Fibroblast of gingiva (primary cell): Measurements from ENCODE around the gene SUGCT.
A peak's percentile ranks its signal among the peaks of the same experiment; 100 is the strongest.
"Not testable (repeated sequence)": the region's sequence is repeated elsewhere in the genome, so short reads cannot be mapped to it uniquely, and the experiment has no call there.

Experiments
- DNase-seq: peaks from one replicate; pipeline ENCODE4 v3.0.0-alpha.2; 2011; ENCODE audit warnings: low read depth

Gene SUGCT

DNA sequence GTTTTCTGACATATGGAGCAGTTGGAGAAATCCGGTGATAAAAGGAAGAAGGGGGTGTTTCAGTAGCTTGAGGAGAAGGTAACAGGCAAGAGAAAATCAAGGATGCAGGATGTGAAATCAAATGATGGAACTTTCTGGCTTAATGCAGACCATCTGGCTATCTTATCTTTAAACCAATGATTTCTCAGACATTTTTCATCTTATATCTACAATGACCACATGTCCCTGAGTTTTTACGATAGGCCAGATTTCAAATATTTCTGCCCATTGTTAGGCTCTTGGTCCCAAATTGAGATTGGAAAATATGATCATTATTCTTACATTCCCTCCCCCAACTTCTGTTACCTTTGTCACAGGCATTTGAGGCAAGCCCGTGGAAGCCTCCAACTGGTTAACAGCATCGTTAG, 486.8 kb downstream of the SUGCT start:
- no peak for DNase-seq

DNA sequence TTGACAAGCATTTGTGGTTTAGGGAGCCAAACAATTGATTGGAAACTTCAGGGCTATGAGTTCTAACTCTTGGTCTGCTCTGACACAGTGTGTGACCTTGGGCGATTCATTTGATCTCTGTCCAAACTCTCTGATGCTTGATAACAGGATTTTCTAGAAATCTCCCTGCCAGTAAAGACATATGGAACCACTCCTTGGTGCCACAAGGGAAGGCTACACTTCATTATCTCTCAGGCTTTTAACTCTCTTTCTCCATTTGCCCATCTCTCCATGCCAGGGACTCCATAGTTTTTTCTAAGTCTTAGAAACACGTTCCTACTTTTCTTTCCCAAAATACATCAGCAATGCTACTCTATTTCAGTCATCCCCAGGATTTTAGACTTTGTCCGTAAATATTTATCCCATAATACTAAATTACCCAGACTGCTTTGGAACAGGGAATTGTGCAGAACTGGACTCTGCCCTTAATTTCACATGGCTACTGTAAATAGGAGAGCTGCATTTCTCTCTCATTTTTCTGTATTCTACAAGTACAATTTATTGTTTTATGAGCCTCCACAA, 488.2 kb downstream of the SUGCT start:
- no peak for DNase-seq

DNA sequence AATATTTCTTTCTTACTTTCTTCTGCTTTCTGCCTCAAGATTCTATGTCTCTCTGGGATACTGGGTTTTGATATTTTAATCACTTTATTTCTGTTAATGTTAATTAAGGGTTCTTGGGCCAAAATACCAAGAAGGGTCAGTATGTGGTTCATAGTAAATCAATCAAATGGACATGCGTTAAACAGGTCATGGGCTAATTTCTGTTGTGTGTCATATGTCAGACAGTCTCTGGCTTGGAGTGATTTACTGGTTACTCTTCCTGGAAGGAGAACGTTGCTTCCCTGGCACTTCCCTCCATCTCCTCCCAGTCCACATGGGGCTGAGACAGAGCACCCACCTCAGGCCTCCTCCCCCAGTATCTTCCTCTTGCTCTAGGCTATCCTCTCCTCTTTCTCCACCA, 489.1 kb downstream of the SUGCT start:
- no peak for DNase-seq

DNA sequence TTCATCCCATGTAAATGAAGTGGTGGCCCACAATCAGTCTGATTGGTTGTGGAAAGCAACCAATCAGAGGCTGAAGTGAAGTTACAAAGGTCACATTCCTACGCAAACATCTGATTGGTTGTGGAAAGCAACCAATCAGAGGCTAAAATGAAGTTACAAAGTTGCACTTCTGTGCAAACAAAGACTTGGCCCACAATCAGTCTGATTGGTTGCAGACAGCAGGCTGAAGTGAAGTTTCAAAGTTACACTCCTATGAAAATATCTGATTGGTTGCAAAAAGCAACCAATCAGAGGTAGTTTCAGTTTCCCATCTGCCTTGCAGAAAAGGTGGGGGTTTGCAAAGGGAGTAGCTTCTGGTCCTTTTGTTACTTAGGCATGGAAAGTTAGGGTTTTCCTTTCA, 492.6 kb downstream of the SUGCT start:
- DNase-seq, result not testable (repeated sequence)

DNA sequence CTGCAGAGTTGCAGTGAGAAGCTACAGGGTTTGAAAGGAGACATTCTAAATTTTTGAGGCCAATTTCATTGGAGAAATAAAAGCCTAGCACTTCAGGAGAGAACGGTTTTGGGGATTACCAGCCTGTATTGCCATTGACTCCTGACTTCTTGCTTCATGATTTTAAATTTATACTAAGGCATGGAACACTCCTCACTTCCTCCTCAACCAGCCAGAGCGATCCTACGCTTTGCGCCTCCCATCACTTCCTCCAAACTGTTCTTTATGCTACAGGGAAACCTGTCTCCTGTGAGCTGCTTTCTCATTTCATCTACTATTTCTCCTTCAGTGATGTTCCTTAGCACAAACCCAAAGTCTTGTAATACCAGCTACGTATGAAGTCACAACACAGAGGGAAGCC, 495.1 kb downstream of the SUGCT start:
- DNase-seq, result no peak

DNA sequence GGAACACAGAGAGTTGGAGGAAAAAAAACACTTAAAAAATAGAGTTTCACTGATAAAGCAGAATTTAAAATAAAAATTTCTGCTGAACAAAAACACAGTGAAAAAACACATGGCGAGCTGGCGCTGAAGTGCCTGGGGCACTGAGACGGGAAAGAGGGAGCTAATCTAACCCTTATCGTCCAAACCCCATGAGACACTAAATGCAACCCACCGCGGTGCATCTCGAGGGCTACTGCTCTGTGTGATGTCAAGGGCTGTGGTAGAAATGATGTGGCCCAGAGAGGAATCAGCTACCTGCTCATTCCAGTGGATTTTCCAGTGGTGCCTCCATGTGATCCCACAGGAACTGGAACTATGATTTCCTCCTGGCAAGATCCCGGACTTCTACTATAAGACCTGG, 499.3 kb downstream of the SUGCT start:
- DNase-seq, result no peak

DNA sequence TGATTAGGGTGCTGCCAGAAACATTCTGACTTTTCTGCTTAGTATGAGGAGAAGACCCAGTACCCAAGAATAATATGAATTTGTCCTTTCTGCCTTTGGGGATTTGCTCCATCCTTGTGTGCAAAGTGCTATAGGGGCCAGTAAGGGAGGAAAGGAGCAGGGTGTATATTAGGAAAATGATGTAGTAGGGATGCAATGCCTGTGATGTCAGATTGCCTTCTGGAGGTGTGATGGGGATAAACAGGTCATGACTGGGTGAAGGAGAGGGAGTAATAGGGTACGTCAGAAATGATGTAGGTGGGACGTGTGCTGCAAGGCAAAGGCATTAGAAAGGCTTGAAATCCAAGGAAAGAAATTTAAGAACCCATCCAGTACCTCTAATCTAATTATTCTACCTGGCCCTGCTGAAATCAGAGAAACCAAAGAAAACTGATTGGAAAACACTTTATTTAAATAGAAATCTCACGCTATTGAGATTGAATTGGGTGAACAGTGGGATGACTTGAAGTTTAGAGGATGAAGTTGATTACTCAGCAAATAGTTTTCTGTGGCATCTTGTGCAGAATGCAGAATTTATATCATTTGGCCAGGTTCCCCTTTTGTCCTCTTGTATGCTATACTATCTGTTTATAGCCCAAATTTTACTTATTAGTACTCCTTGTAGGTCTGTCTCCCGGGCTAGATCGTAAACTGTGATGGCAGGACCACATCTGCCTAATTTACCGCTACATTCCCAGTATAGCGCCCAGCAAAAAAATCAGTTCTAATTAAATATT, 503.9 kb downstream of the SUGCT start:
- DNase-seq, result no peak

DNA sequence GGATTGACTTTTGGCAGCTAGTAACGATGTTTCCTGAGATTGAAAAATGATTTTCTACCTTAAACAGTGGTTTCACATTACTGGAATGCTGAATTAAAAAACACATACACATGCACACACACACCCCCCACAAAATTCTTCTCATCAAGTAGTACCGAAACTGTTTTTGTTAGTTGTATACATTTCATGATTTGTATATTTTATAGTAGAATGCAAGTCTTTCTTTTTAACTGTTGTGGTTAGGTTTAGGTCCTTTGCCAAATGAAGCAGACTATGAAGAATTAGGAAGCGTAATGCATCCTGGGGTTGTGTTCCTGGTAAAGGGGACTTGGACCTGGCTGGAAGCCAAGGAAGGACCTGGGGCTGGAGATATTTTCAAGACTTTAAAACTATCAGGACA, 505.8 kb downstream of the SUGCT start:
- DNase-seq, result peak; percentile 27

DNA sequence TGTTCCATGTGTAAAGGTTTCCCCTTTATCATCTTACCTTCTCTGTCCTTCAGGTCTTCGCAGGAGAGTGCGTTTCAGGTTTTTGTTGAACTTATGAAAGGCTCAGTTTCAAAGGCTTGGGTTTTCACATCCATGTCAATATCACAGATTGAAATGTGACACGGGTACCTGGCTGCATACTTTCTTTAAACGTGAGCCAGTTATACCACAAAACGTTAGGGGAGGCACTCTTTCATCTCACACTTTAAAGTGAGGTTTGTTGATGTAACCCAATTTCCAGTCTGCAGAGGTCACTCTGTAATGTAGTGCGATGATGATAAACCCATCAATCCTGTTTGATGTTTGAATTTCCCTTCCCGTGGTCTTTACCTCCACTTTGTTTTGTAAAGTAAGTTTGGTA, 506.9 kb downstream of the SUGCT start:
- no peak for DNase-seq

DNA sequence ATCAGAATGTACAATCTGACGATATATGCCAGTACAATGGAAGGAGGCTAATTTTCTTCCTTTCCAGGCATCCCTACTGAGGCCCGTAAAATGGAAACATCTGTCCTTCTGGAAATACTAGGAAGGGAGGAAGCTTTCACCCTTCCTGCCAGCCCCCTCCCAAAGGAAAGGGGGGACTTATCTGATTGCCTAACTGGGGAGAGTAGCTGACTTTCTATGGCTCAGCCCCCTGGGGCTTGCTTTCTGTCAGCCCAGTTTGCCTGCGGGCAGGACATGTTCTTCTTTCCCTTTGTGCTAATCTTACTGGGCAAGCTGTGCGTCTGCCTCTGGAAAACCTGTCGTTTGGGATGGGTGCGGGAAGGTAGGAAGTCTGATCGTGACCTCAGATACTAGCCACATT, 508.9 kb downstream of the SUGCT start:
- DNase-seq, result peak; percentile 4

DNA sequence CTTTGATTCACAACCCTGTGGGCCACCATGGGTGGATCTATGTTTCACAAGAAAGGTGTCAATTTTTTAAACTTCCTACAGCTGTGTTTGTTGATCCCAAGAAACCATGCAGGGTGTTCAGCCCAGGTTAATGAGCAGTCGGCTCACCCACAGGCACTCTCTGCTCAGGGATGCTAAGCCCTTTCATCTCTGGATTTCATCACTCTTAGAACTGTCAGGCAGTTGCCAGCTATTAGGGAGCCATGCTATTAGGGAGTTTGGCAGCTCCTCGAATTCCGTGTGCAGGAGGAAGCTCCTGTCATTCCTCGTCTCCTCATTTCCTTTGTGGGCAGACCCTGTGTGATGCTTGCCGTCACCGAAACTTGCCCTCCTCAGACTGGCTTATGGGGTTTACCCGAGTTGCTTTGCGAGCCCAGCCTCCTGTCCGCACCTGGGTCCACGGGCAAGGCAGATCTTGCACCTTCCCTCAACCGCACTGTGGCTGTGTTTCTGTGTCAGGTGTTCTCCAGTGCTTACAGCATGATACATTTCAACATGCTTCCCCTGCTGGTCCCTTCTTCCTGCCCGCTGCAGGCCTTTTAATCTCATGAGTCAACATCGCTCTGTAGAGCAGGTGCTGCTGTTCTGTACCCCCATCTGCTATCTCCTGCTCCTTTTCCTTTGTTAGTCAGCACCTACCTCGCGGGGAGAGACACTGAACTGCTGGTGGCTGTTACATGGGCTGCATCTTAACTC, 509.8 kb downstream of the SUGCT start:
- no peak for DNase-seq

DNA sequence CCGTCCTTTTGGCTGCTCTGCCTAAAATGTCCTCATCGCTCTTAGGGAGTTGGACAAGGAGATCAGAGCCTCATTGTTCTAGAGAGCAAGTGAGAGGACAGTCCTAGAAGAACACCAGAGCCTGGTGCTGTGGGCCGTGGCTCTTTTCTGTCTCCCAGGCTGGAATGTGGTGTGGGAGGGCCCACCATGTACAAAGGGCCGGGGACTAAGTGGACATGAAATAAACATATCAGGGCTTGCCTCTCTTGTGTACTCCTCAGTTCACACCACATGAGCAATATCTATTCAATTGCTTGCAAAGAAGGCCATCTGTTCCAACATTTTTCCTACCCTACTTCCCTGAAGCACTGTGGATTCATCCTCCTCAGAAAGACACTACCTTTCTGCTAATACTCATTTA, 510.4 kb downstream of the SUGCT start:
- DNase-seq, result no peak

DNA sequence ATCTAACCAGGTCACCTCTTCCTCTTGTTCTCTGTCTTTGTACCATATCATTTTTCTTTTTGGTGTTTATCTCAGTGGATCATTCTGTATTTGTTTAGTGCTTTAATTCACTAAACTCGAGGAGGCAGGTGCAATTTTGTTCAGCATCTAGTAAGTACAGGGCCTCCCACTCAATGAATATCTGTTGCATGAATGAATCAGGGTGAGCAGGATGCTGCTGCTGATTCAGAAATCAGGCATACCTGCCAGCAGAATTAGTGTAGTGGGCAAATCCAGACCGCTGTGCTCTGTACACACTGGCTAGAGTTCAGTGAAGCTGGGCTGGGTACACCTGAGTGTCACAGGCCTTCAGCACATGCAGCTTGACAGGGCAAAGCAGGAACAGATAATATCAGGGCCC, 511.9 kb downstream of the SUGCT start:
- DNase-seq, result no peak

DNA sequence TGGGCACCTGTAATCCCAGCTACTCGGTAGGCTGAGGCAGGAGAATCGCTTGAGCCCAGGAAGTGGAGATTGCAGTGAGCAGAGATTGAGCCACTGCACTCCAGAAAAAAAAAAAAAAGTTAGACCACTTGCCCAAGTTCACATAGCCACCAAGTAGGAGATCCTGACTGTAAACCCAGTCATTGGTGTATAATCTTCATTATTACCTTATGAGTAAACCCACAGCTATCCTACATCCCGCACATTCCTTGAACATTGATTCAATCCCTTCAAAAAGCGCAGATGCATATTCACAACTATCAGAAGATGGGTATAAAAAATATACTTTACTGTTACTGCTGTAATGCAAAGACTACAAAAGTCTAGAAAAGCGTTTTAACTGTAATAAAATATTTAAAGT, 512.9 kb downstream of the SUGCT start:
- no peak for DNase-seq

DNA sequence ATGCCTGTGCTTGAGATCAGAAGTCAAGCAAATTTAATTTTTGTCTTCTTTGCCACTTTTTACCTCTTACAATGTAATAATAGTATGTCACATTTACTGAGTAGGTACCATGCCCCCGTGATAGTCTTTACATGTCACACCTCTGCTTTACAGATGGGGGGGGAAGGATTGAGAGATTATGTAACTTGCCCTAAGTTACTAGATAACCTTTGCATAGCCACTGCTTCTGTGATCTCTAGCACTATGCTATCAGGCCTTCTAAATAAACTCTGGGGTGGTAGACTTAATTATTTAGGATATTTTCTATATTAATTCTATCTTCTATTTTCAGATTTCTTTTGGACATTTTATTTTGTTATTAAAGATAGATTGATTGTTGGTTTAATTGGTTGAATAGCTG, 514.4 kb downstream of the SUGCT start:
- no peak for DNase-seq

DNA sequence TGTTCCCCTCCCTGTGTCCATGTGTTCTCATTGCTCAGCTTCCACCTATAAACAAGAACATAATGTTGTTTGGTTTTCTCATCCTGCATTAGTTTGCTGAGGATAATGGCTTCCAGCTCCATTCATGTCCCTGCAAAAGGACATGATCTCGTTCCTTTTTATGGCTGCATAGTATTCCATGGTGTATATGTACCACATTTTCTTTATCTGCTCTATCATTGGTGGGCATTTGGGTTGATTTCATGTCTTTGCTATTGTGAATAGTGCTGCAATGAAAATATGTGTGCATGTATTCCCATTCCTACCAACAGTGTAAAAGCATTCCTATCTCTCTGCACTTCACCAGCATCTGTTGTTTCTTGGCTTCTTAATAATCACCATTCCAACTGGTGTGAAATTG, 516.1 kb downstream of the SUGCT start:
- DNase-seq, result not testable (repeated sequence)

DNA sequence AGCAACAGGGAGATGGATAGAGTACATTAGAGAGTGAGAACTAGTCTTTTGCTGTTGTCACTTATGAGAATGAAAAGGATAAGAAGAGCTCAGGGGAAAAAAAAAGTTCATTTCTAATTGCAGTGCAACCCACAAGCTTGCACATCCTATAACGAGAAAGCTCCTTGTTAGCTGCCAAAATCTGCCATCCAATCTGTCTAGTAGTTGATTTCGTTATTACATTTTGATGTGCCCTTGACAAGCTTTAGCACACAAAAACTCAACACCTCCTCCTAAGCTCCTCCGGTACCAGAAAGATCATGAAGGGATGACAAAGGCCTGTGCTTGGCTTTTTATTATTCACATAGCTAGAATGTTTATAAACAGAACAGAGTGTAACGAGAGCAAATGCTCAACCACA, 519.4 kb downstream of the SUGCT start:
- no peak for DNase-seq

DNA sequence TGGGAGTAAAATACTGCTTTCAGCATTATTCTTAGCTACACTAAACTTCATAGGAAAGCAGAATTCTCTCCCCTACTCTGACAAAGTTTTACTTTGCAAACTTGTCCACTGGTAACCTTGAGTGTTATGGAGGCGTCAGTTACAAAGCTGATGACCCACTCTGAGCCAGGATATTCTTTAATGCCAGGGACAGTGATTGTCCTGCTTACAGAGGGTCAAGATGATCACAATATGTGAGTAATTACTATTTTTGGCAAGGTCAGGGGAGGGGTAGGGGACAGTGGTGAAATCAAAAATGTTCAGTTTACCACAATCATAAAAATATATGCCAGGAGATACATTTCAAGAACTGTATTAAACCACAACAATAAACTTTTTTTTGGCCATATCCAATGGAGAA, 520.6 kb downstream of the SUGCT start:
- no peak for DNase-seq

DNA sequence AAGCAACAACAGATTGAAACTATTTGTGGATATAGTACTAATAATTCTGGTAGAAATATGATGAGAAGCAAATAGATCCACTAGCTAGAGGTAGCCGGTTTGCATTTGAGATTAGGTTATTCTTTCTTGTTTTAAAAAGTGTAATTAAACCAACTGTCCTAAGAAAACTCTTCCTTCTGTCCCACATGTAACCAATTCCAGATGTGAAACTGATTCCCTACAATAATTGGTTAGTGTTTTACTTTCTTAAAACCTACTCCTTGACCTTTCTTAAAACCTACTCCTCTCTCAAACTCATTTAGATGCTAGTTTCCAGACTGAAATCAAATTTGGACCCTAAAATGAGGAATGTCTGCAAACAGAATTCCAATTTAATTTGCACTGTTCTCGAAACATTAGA, 521.5 kb downstream of the SUGCT start:
- DNase-seq, result peak; percentile 12

DNA sequence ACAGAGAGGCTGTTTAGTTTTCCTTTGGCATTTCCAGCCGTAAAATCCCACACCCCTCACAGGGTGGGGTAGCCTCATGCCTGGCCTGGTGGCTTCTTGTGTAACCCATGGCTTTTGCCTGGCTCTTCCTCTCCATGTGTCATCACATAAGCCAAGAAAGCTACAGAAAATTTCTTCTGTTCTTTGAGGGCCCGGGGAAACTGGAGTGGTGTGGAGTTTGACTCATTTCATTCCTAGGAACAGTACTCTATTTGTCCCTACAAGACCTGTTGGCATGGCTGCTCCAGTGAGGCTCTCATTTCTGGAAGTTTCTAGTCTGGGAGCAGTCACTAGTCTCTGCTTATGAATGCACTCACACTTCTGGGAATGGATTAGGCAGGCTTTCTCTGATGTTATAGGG, 523.9 kb downstream of the SUGCT start:
- DNase-seq, result peak; percentile 68

DNA sequence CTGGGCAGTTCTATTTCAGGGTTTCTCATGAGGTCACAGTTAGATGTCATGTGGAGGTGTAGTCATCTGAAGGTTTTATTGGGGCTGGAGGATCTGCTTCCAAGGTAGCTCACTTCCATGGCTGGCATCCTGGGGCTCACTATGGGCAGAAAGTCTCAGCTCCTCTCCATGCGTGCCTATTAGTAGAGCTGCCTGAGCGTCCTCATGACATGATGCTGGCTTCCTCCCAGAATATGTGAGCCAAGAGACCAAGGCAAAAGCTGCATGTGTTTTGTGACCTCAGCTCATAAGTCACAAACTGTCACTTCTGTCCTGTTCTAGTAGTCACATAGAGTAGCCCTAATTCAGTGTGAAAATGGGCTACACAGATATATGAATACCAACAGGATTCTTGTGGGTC, 524.4 kb downstream of the SUGCT start:
- peak; percentile 12 for DNase-seq

DNA sequence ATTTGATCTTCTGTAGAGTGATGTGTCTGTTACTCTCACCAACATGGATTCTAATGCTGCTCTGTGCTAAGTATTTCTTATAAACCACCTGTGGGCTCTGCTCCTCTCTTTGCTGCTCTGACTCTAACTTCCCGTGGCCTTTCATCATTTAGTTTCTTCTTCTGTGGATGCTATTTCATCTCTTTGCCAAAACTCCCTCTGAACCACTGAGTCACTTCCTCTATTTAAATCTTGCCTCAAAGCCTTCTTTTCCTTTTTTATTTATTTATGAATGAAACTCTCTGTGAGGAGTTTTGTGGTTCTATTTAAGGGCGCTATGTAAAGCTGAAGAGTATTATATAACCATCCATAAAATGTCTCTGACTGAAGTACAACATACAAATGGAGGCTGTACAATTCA, 538.5 kb downstream of the SUGCT start:
- peak; percentile 55 for DNase-seq

DNA sequence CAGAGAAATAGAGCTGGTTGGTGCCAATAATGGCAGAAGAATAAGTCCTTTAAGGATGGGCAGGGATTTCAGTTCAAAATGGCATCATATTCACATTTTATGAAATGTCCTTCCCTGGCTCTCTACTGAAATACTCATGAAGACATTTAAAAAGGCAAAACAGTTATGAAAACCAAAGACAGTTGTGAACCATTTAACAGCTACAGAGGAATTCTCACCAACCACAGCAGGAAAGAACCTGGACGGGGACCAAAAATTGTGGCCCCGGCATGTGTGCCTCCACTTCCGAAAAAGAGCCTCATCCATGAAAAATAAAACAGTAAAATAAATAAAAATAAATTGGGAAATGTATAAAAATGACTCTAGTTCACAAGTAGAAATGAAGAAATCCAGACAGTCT, 539.5 kb downstream of the SUGCT start:
- peak; percentile 26 for DNase-seq

DNA sequence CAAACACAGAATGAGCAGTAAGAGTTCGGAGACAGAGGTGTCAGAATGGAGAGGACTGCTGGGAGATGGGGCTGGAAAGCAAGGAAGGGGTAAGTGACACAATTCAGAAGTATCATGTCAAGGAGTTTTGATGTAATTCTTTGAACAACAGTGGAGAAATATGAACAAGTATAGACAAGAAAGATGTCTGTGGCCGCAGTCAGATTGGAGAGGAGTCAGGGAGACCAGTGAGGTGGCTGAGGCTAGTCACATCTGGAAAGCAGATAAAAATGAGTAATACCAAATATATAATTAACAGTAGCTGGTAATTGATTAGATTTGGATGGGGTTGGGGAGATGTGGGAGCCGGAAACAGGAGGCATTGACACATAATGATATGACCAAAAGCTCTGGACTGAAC, 540.9 kb downstream of the SUGCT start:
- no peak for DNase-seq
